ENCODE results near the gene DIP2B.
A peak's percentile ranks its signal among the peaks of the same experiment; 100 is the strongest.
"Not testable (repeated sequence)": the region's sequence is repeated elsewhere in the genome, so short reads cannot be mapped to it uniquely, and the experiment has no call there.

Gene DIP2B

GRCh38 chr12:50521781-50522180 is 17.0 kb downstream of the DIP2B start:
- DNase-seq, result not testable (repeated sequence)

GRCh38 chr12:50523772-50524171 is 19.0 kb downstream of the DIP2B start:
- no peak for DNase-seq

GRCh38 chr12:50524621-50525020 is 19.8 kb downstream of the DIP2B start:
- DNase-seq, result no peak

GRCh38 chr12:50525422-50525821 is 20.6 kb downstream of the DIP2B start:
- no peak for DNase-seq

GRCh38 chr12:50527359-50527726 is 22.6 kb downstream of the DIP2B start:
- no peak for DNase-seq

- no peak for DNase-seq
Observed at GRCh38 chr12:50528800-50529199, 24.0 kb downstream of the DIP2B start.

- no peak for DNase-seq
Observed at GRCh38 chr12:50529345-50529744, 24.6 kb downstream of the DIP2B start.

- DNase-seq, result no peak
Observed at GRCh38 chr12:50530532-50530931, 25.7 kb downstream of the DIP2B start.

GRCh38 chr12:50533203-50533584 is 28.4 kb downstream of the DIP2B start:
- no peak for DNase-seq

GRCh38 chr12:50533971-50534370 is 29.2 kb downstream of the DIP2B start:
- no peak for DNase-seq

GRCh38 chr12:50536831-50537537 is 32.2 kb downstream of the DIP2B start:
- peak; percentile 59 for DNase-seq

GRCh38 chr12:50537538-50537919 is 32.7 kb downstream of the DIP2B start:
- no peak for DNase-seq

GRCh38 chr12:50538182-50538581 is 33.4 kb downstream of the DIP2B start:
- no peak for DNase-seq

GRCh38 chr12:50541139-50541538 is 36.4 kb downstream of the DIP2B start:
- no peak for DNase-seq

- peak; percentile 15 for DNase-seq
Observed at GRCh38 chr12:50542448-50542847, 37.7 kb downstream of the DIP2B start.

- DNase-seq, result not testable (repeated sequence)
Observed at GRCh38 chr12:50543188-50543587, 38.4 kb downstream of the DIP2B start.

GRCh38 chr12:50545213-50545612 is 40.4 kb downstream of the DIP2B start:
- DNase-seq, result no peak

GRCh38 chr12:50545786-50546185 is 41.0 kb downstream of the DIP2B start:
- DNase-seq, result no peak

- DNase-seq, result no peak
Observed at GRCh38 chr12:50546441-50547318, 41.9 kb downstream of the DIP2B start.

GRCh38 chr12:50547742-50548141 is 43.0 kb downstream of the DIP2B start:
- no peak for DNase-seq

GRCh38 chr12:50549885-50550284 is 45.1 kb downstream of the DIP2B start:
- no peak for DNase-seq

- no peak for DNase-seq
Observed at GRCh38 chr12:50550530-50551223, 45.9 kb downstream of the DIP2B start.

GRCh38 chr12:50551866-50552265 is 47.1 kb downstream of the DIP2B start:
- DNase-seq, result no peak

- no peak for DNase-seq
Observed at GRCh38 chr12:50554651-50555050, 49.9 kb downstream of the DIP2B start.

Data from NCI-H774 (cell line).